Measurements from ENCODE around the gene COL7A1.
"Not testable (repeated sequence)": the region's sequence is repeated elsewhere in the genome, so short reads cannot be mapped to it uniquely, and the experiment has no call there.

Gene COL7A1

GRCh38 chr3:48563382-48563918, 31.7 kb downstream of the COL7A1 start, which contains the start of gene UCN2:
TSS of gene UCN2 (minus strand) at chr3:48563781. CDS start at chr3:48563124, 657 bp downstream.
- no peak for DNase-seq

DNA sequence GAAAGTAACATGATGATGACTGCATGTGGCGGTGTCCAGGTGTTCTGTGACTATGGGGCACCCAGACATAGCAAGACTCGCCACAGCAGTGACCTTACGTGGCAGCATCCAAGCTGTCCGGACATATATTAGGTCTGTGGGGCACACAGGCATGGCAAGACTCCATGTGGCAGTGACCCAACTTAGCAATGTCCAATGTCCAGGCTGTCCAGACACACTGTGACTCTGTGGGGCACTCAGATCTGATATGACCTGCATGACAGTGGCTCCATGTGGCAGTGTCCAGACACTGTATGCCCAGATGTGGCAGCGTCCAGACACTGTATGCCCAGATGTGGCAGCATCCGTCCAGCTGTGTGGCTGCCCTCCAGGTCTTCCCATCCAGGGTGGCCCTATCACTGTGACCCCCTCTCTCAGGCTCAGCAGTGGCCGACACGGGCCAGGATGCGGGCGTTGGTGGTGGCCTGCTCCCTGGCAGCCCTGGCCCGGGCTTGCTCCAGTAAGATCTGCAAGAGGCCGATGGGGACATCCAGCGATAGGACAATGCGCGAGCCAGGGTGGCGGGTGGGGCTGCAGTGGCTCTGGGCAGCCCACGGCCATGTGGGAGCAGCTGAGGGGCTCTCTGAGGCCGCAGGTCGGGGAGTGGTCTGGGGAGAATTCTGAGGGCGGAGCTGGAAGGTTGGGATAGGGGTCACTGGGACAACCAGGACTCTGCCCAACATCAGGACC, 32.6 kb downstream of the COL7A1 start:
- DNase-seq, result no peak

DNA sequence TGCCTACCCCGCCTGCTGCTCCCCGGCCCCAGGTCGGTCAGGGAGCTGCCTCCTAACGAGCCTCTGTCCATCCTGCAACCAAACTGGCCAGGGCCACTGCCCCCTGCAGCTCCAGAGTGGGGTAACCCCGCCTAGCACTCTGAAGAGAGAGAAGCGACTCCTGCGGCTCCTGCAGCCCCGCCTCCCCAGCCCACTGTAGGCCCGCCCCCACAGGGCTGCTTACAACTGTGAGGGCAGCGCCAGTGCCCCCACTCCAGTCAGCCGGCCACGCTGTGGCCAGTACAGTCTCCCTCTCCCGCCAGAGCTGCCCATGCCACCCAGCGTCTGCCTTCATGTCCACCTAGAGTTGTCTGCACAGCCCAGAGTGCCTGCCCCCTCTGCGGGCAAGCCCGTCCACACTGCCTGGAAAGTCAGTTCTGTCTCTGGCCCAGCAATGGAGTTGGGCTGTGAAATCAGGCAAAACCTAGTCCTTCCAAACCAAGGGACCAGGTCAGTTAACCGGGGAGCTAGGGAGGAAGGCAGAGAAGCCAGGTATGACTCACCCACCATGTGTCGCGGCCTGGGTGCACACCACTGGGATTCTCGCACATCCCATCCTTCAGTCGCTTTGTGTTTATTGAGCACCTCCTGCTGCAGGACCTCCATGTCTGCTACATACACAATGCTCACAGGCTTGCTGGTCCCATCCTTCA, 33.9 kb downstream of the COL7A1 start:
- peak; percentile 84 to 90 for DNase-seq

DNA sequence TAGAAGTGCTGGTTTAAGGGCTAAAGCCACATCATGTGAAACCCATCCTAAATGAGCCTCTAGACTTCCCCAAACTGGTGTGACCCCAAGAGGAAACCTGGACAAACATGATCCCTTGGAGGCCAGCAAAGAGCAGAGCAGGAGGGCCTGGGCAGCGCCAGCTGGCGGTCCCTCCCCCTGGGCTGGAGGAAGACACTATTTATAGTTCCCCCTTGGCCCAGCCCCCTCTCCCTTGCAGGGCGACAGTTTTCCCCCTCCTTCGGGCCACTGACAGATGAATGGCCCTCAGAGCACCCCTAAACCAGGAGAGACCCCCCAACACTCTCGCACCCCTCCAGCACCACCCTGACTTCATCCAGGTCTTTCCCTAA, 34.5 kb downstream of the COL7A1 start:
- peak; percentile 37 to 67 for DNase-seq

DNA sequence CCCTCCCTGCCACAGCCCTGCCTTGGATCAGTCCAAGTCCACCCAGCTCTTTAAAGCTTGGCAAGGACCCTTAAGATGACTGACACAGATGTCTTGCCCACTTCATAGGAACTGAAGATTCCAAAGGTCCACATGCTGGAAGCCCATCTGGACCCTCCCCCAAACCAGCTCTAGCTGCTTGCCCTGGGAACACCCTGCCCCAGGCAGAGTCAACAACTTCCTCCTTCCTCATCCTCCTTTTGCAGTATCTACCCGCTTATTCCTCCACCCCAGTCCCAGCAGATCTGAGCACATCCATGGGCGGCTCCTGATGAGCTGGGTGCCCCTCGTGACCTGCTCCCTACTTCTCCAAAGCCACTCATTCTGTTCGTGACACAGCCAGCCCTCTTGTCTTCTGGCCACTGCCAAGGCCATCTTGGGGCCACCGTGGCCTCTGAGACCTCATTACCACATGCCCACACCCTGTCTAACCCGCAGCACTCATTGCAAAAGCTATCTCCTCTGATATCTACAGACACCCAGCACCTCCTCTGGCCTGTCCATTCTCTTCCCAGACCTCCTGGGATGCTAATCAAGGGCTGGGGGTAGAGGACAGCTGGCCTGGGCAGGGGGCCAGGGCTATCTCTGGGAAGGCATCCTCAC, 36.5 kb downstream of the COL7A1 start:
- DNase-seq, result peak; percentile 97 to 98

DNA sequence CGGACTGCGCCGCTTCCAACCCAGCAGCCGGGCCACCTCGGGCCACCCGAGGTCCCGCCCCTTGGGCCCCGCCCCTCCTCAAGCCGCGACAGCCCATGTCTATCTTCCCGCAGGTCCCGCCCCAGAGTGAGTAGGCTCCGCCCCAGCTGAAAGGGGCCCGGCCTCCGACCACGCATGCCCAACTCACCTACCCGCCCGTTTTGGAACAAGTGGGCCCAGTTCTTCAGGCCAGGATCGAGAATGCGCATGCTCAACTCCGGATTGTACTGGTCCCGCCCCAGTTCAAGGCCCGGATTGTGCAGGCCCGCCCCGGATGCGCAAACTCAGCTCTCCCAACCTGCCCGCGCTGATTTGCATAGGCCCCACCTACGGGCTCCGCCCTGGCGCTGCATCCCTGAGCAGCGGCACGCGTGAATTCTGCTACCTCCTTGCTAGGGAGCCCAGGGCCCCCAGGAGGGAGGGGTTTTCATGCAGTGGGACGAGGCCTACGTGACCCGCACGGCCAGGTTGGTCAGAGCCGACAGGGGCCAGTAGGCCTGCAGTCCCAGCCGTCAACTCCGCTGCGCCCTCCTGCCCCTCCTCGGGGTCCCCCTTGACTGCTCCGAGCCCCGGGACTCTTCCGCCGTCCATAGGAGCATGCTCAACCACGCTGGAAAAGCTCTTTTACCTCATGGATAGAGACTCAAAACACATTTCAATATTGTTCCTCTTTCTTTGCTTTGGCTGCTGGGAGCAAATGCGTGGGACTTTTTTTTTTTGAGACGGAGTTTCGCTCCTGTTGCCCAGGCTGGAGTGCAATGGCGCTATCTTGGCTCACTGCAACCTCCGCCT, 38.1 kb downstream of the COL7A1 start, which contains the start of gene PFKFB4:
Gene PFKFB4 (minus strand): TSS at position 8 of the 831 bp plus-strand sequence. CDS start 26 bp downstream, outside the sequence.
- DNase-seq, result peak; percentile 99

- DNase-seq, result no peak
These were observed 39.0 kb downstream of the COL7A1 start for GRCh38 chr3:48555949-48556795.

DNA sequence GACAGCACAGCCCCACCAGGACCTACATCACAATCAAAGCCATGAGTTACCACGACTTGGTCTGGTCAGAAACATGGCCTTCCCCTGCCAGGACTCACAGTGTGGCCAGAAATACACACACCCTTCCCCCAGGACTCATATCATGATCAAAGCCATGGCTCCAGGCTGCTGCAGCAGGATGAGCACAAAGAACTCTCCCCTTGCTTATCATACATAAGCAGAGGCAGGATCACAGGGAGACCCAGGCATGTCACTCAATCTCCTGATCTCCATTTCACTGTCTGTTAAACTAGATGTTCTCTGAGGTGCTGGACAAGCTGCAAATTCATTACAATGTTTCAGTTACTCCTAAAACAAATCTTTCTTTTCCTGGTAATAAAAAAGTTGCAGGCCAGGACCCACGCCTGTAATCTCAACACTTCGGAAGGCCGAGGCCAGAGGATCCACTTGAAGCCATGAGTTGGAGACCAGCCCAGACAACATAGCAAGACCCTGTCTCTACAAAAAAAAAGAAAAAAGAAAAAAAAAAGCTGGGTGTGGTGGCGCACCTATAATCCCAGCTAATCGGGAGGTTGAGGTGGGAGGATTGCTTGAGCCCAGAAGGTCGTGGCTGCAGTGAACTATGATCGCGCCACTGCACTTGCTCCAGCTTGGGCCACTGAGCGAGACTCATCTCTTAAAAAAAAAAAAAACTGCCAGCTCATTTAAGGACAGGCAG, 39.7 kb downstream of the COL7A1 start:
- no peak for DNase-seq

- DNase-seq, result no peak
These were observed 41.0 kb downstream of the COL7A1 start for GRCh38 chr3:48553886-48554845.

- peak; percentile 39 to 43 for DNase-seq
These were observed 41.8 kb downstream of the COL7A1 start for GRCh38 chr3:48553361-48553760.

- no peak for DNase-seq
These were observed 42.8 kb downstream of the COL7A1 start for GRCh38 chr3:48552111-48552951.

GRCh38 chr3:48551651-48552050, 43.5 kb downstream of the COL7A1 start:
- DNase-seq, result not testable (repeated sequence)

GRCh38 chr3:48548729-48549705, 46.1 kb downstream of the COL7A1 start:
- peak; percentile 93 to 97 for DNase-seq

GRCh38 chr3:48548126-48548525, 47.0 kb downstream of the COL7A1 start:
- DNase-seq, result no peak

DNA sequence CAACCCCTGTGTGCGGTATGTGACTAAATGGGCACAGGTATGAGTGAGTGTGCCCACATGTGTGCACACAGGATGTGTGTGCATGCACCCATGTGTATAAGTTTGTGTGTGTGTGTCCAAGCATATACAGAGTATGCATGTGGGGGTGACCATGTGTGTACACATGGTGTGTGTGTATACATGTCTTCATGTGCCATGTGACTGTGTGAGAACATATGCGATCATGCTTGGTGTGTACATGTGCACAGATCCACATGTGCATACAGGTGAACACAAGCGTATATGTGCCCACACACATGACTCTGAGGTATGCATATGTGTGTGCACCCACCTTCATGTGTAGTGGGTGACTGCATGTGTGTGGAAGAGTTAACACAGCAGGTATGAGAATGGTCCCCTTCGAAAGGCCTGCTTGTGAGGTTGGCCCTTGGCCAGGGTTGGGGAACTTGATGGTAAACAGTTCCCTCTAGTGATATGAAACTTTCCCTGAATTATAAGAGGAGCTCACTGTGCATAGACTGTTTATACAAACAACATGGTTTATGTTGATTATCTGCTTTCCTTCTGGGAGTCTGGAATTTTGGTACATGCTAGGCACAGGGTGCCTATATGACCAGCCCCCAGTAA, 48.8 kb downstream of the COL7A1 start:
- no peak for DNase-seq

DNA sequence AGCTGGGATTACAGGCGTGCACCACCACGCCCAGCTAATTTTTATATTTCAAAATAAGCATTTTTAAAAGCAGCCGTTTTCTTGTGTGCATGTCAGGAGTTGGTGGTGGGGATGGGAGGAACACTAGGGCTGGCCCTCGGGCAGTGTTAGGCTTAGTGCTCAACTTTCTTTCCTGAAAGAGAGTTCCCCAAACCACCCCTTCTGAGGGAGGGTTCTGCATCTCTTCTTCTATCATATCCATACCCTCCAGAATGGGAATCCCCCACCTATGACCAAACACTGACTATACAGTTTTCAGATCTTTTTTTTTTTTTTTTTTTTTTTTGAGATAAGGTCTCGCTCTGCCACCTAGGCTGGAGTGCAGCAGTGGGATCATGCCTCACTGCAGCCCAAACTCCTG, 51.0 kb downstream of the COL7A1 start:
- DNase-seq, result no peak
